ENCODE measurements around the gene MTREX.

GRCh38 chr5:55350754-55351153 lies 43.0 kb downstream of the MTREX start:
- TF ChIP-seq POLR2A (IDR thresholded peaks at IDR 0.05) (no peak), CTCF (IDR thresholded peaks at IDR 0.05) (no peak)
